Natural killer cell (primary cell): ENCODE measurements around the gene PNP. TPM values are rescaled to one million over a fixed set of nuclear protein-coding genes. Genes with fewer than 3 reads are reported as not detected.
A peak's percentile ranks its signal among the peaks of the same experiment; 100 is the strongest.

Source experiments
- ATAC-seq, 3 donors: fragments of 150-1000 bp in 2 of 3; fragments of 200-7000 bp in 1 of 3; cut with Tn5 transposase; 1 replicate in 1 of 3; 2 replicates in 2 of 3; pipeline ENCODE4 v1.10.0; 2021; ENCODE audit warnings: mild to moderate bottlenecking in 2 of 3, moderate library complexity in 2 of 3
- DNase-seq, 2 donors: peaks; one replicate each; pipeline versions ENCODE4 v3.0.0 to v3.0.0-alpha.2; 2013 to 2021; ENCODE audit warnings: mixed read lengths in 1 of 2
- H3K27ac ChIP-seq: one replicate; pipeline ENCODE4 v1.5.1; 2013; ENCODE audit warnings: mild to moderate bottlenecking, low read length
- H3K27me3 ChIP-seq: one replicate; pipeline ENCODE4 v1.6.1; 2013; ENCODE audit warnings: low read length; ENCODE audit not compliant: control insufficient read depth, insufficient read depth
- H3K36me3 ChIP-seq: one replicate; pipeline ENCODE4 v1.6.1; 2013; ENCODE audit warnings: low read length; ENCODE audit not compliant: control insufficient read depth, insufficient read depth
- H3K4me1 ChIP-seq: one replicate; pipeline ENCODE4 v1.6.1; 2013; ENCODE audit warnings: low read length; ENCODE audit not compliant: control insufficient read depth, insufficient read depth
- H3K4me3 ChIP-seq: one replicate; pipeline ENCODE4 v1.5.1; 2013; ENCODE audit warnings: low read length
- H3K9me3 ChIP-seq: one replicate; pipeline ENCODE4 v1.6.1; 2013; ENCODE audit warnings: low read length; ENCODE audit not compliant: control insufficient read depth, insufficient read depth
- H3K27ac Mint-ChIP-seq, 2 donors: one replicate each; pipeline ENCODE4 v1.8.0; 2022; ENCODE audit warnings: mild to moderate bottlenecking in 2 of 2, mixed read lengths in 2 of 2, moderate library complexity in 1 of 2
- H3K27me3 Mint-ChIP-seq, 2 donors: one replicate each; pipeline ENCODE4 v1.8.0; 2022; ENCODE audit warnings: low read depth in 2 of 2, mixed read lengths in 2 of 2
- H3K36me3 Mint-ChIP-seq: one replicate; pipeline ENCODE4 v1.8.0; 2022; ENCODE audit warnings: mixed read lengths
- H3K4me1 Mint-ChIP-seq, 2 donors: one replicate each; pipeline ENCODE4 v1.8.0; 2022; ENCODE audit warnings: mixed read lengths in 2 of 2
- H3K4me3 Mint-ChIP-seq: one replicate; pipeline ENCODE4 v1.8.0; 2022; ENCODE audit warnings: mild to moderate bottlenecking, moderate library complexity, mixed read lengths
- H3K9me3 Mint-ChIP-seq, 2 donors: one replicate each; pipeline ENCODE4 v1.8.0; 2022; ENCODE audit warnings: mixed read lengths in 2 of 2
- CTCF ChIP-seq: fragments of 200-600 bp; IDR thresholded peaks from one replicate; pipeline ENCODE4 v1.8.0; 2022; ENCODE audit warnings: antibody characterized with exemption
- WGBS: methylation state at CpG from one replicate; pipeline ENCODE4 v1.1.7; 2013; ENCODE audit warnings: missing lambda C conversion rate; ENCODE audit not compliant: insufficient coverage; 5-methylcytosine and 5-hydroxymethylcytosine counted together
- intact Hi-C: fragments of 100-400 bp; cut with micrococcal nuclease; formaldehyde crosslinking; loops from one replicate; pipeline ENCODE4 v1.14.2; 2022
- total RNA-seq, 4 donors: library from RNA; stranded (reverse); fragments of 120-200 nt in 1 of 4; gene quantifications; one replicate each; pipeline versions ENCODE4 v1.2.3 to v1.2.4, GENCODE V29; 2013 to 2022

The PNP gene
- total RNA-seq, 3 donors from 2014 or later (not counting 1 experiment from before 2014, with no cell fraction given): 49.5 to 76.8 (median 51.8) TPM

GRCh38 chr14:20424851-20425250 is 44.4 kb upstream of the PNP start:
- ATAC-seq (no peak), DNase-seq (no peak)
- no peak overlapping the region for H3K4me3 ChIP-seq
- peaks cover 27% of the 10 kb centered on the region for H3K4me1 ChIP-seq
- WGBS: 44% methylated on average over 2 of the region's 2 CpGs
- no peak for TF ChIP-seq CTCF
- H3K27ac ChIP-seq: no peak overlapping the region
- Mint-ChIP-seq H3K27me3 (no peaks in the 10 kb centered on the region), H3K9me3 (no peaks in the 10 kb centered on the region), H3K4me3 (no peak overlapping the region), H3K36me3 (no peaks in the 10 kb centered on the region), H3K4me1 (peaks cover 23 to 26% of the 10 kb centered on the region in 2 donors), H3K27ac (no peak overlapping the region)
- intact Hi-C loops: no loop called here
- no peaks in the 10 kb centered on the region for H3K27me3 ChIP-seq
- H3K36me3 ChIP-seq: no peaks in the 10 kb centered on the region
- H3K9me3 ChIP-seq: no peaks in the 10 kb centered on the region

- H3K4me3 ChIP-seq: no peak overlapping the region
- H3K36me3 ChIP-seq: no peaks in the 10 kb centered on the region
- intact Hi-C loops: no loop called here
- ATAC-seq: peak in 2 of 3 donors; percentile 58
- Mint-ChIP-seq H3K27ac (peak overlapping the region; percentile 74 to 76), H3K36me3 (no peaks in the 10 kb centered on the region), H3K9me3 (no peaks in the 10 kb centered on the region), H3K4me1 (peaks cover 23 to 28% of the 10 kb centered on the region in 2 donors), H3K4me3 (peak overlapping the region; percentile 54), H3K27me3 (no peaks in the 10 kb centered on the region)
- 32% methylated on average over 5 of the region's 5 CpGs for WGBS
- H3K4me1 ChIP-seq: peaks cover 34% of the 10 kb centered on the region
- H3K9me3 ChIP-seq: no peaks in the 10 kb centered on the region
- peak in 1 of 2 donors; percentile 21 for DNase-seq
- TF ChIP-seq CTCF: no peak
- H3K27me3 ChIP-seq: no peaks in the 10 kb centered on the region
- peak overlapping the region; percentile 60 for H3K27ac ChIP-seq
Measured at GRCh38 chr14:20427231-20428009, 41.8 kb upstream of the PNP start.

GRCh38 chr14:20428010-20428365 is 41.2 kb upstream of the PNP start:
- WGBS: 40% methylated on average over 5 of the region's 5 CpGs
- Mint-ChIP-seq H3K27ac (peak overlapping the region; percentile 74 to 76), H3K4me1 (peaks cover 23 to 28% of the 10 kb centered on the region in 2 donors), H3K27me3 (no peaks in the 10 kb centered on the region), H3K9me3 (no peaks in the 10 kb centered on the region), H3K4me3 (peak overlapping the region; percentile 54), H3K36me3 (no peaks in the 10 kb centered on the region)
- no peak for TF ChIP-seq CTCF
- H3K27ac ChIP-seq: peak overlapping the region; percentile 60
- DNase-seq (no peak), ATAC-seq (peak in 1 of 3 donors; percentile 17)
- intact Hi-C loops: no loop called here
- no peaks in the 10 kb centered on the region for H3K9me3 ChIP-seq
- H3K4me1 ChIP-seq: peaks cover 34% of the 10 kb centered on the region
- no peaks in the 10 kb centered on the region for H3K36me3 ChIP-seq
- no peaks in the 10 kb centered on the region for H3K27me3 ChIP-seq
- no peak overlapping the region for H3K4me3 ChIP-seq
